NT2/D1 (cell line): ENCODE results near the gene FLYWCH1.

Source experiments
- SUZ12 ChIP-seq: IDR thresholded peaks from 2 replicates; pipeline ENCODE4 v1.6.1; 2011; ENCODE audit not compliant: insufficient read length, insufficient read depth; ENCODE audit errors: extremely low read depth
- YY1 ChIP-seq: IDR thresholded peaks from 2 replicates; pipeline ENCODE4 v1.6.1; 2011; ENCODE audit not compliant: insufficient read length, insufficient read depth

- TF ChIP-seq YY1: no peak
- TF ChIP-seq SUZ12: no peak
Measured at GRCh38 chr16:2966043-2966807, 54.5 kb downstream of the FLYWCH1 start.
